GM18505 (cell line): ENCODE data around the gene GBP1.
"Not testable (repeated sequence)": the region's sequence is repeated elsewhere in the genome, so short reads cannot be mapped to it uniquely, and the experiment has no call there.

Experiments used
- ATAC-seq: cut with Tn5 transposase; IDR thresholded peaks from one replicate; pipeline ENCODE4 v1.9.1; 2021; ENCODE audit not compliant: unreplicated experiment
- POLR2A ChIP-seq: IDR thresholded peaks from 4 replicates; pipeline ENCODE4 v1.6.1; 2011; ENCODE audit warnings: borderline replicate concordance; ENCODE audit not compliant: insufficient read depth, insufficient read length; ENCODE audit errors: extremely low read depth

Gene GBP1

GRCh38 chr1:89081005-89081404 lies 16.0 kb upstream of the GBP1 start:
- no peak for ATAC-seq

GRCh38 chr1:89080068-89080467 lies 15.1 kb upstream of the GBP1 start:
- ATAC-seq = not testable (repeated sequence)

More at GRCh38 chr1:89081005-89081404, 16.0 kb upstream of the GBP1 start:
- TF ChIP-seq POLR2A = no peak

- not testable (repeated sequence) for ATAC-seq
Observed at GRCh38 chr1:89072466-89073065, 7.6 kb upstream of the GBP1 start.

GRCh38 chr1:89070509-89070908 lies 5.5 kb upstream of the GBP1 start:
- TF ChIP-seq POLR2A = no peak
- no peak for ATAC-seq

GRCh38 chr1:89069951-89070350 lies 4.9 kb upstream of the GBP1 start:
- no peak for ATAC-seq
- no peak for TF ChIP-seq POLR2A

- ATAC-seq = no peak
Observed at GRCh38 chr1:89068291-89068690, 3.3 kb upstream of the GBP1 start.

GRCh38 chr1:89064632-89065031 lies 376 bp downstream of the GBP1 start:
- ATAC-seq = no peak

More at GRCh38 chr1:89068291-89068690, 3.3 kb upstream of the GBP1 start:
- TF ChIP-seq POLR2A = no peak

GRCh38 chr1:89063094-89063493 lies 1.9 kb downstream of the GBP1 start:
- no peak for TF ChIP-seq POLR2A
- no peak for ATAC-seq

More at GRCh38 chr1:89064632-89065031, 376 bp downstream of the GBP1 start:
- TF ChIP-seq POLR2A = no peak

GRCh38 chr1:89060091-89060490 lies 4.9 kb downstream of the GBP1 start:
- ATAC-seq = no peak
- TF ChIP-seq POLR2A = no peak

- no peak for ATAC-seq
- TF ChIP-seq POLR2A = no peak
Observed at GRCh38 chr1:89051955-89052312, 13.1 kb downstream of the GBP1 start.

- TF ChIP-seq POLR2A = no peak
- no peak for ATAC-seq
Observed at GRCh38 chr1:89051300-89051954, 13.6 kb downstream of the GBP1 start.

- no peak for ATAC-seq
- no peak for TF ChIP-seq POLR2A
Observed at GRCh38 chr1:89050649-89051033, 14.4 kb downstream of the GBP1 start.

GRCh38 chr1:89049901-89050648 lies 14.9 kb downstream of the GBP1 start:
- ATAC-seq = not testable (repeated sequence)

GRCh38 chr1:89049187-89049586 lies 15.8 kb downstream of the GBP1 start:
- ATAC-seq = not testable (repeated sequence)

- no peak for ATAC-seq
- TF ChIP-seq POLR2A = no peak
Observed at GRCh38 chr1:89047734-89048133, 17.3 kb downstream of the GBP1 start.

GRCh38 chr1:89046318-89047183 lies 18.5 kb downstream of the GBP1 start:
- not testable (repeated sequence) for ATAC-seq
